ENCODE results near the gene CEP85L.

The CEP85L gene

GRCh38 chr6:118651282-118652050 lies at the start of gene CEP85L:
Gene CEP85L (minus strand): TSS chr6:118651591. CDS start chr6:118651269, 322 bp downstream.
- peak; percentile 78 for DNase-seq (ENCODE audit: low read depth, low spot score)

DNA sequence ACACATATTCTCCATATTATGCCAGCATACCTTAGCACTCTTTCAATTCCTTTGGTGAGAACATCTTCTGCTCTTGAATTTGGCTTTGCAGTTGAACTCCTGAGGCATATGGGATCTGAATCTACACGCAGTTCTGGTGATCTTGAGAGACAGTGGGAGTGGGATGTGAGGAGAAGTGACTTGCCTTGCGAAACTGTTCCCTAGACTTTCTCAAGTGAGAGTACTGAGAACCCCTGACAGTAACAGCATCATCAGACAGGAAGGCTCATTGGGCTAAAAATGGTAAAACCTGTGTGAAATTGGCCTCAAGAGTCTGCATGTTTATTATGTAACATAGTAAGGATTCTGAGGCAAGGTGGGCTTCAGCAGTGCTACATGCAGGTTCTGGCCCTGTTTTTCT lies 49.1 kb upstream of the CEP85L start:
- DNase-seq (ENCODE audit: low read depth, low spot score) = no peak

GRCh38 chr6:118697554-118697953 lies 46.2 kb upstream of the CEP85L start:
- no peak for DNase-seq (ENCODE audit: low read depth, low spot score)

DNA sequence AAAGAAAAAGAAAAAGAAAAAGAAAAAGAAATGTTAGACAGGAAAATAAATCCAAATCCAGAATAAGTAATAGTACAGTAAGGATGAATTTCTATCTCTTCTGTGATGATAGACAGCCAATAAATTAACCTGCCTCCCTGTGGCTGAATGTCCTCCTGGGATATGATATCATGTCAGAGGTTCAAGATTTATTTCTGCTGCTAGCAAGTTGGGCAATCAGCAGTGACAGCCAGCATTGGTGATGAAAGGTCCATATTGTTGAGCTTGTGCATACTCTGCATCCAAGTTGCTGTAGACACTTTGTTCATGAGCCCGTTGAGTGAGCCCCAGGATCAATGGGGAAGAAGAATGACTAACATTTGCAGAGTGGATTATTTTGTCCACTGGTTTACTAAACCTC lies 44.9 kb upstream of the CEP85L start:
- no peak for DNase-seq (ENCODE audit: low read depth, low spot score)

GRCh38 chr6:118693562-118693961 lies 42.2 kb upstream of the CEP85L start:
- DNase-seq (ENCODE audit: low read depth, low spot score) = no peak

DNA sequence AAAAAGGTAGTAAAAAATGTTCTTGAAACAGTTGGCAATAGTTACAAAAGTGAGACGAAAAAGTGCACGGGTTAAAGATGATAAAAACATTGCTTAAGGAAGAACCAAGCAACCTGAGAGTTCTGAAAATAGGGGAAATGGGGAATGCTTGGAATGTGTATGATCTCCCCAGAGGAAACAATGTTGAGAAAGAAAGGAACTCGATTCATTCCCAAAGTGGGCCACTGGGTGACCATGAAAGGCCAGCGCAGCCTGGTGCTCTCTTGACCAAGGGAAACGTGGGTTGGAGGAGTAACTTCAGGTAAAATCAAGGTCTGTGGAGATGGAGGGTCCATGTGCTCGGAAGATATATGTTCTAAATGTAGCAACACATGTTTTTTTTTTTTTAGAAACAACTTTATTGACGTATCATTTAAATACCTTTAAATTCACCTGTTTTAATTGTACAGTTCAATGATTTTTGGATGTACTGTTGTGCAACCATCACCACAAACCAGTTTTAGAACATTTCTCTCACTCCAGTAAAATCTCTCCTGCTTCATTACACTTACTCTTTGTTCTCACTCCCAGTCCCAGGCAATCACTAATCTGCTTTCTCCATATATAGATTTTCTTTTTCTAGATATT lies 34.5 kb upstream of the CEP85L start:
- DNase-seq (ENCODE audit: low read depth, low spot score) = no peak

GRCh38 chr6:118683881-118684872 lies 32.8 kb upstream of the CEP85L start:
- no peak for DNase-seq (ENCODE audit: low read depth, low spot score)

GRCh38 chr6:118680452-118681095 lies 29.2 kb upstream of the CEP85L start:
- DNase-seq (ENCODE audit: low read depth, low spot score) = no peak

GRCh38 chr6:118679327-118679901 lies 28.0 kb upstream of the CEP85L start:
- DNase-seq (ENCODE audit: low read depth, low spot score) = no peak

DNA sequence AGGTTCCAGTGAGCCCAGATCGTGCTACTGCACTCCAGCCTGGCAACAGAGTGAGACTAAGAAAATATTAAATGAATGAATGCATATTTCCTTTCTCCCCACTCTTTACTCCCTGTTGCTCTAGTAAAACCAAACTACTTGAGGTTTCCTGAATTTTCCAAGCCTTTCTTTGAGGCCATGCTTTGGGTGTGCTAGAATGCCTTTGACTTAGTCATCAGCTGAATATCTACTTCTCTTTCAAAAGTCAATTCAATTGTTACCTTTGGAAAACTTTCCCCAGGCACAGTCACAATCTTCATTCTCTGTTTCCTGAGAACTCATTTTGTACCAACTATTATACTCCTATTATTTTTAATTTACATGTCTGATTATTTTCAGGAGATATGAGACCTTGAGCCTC lies 27.5 kb upstream of the CEP85L start:
- no peak for DNase-seq (ENCODE audit: low read depth, low spot score)

DNA sequence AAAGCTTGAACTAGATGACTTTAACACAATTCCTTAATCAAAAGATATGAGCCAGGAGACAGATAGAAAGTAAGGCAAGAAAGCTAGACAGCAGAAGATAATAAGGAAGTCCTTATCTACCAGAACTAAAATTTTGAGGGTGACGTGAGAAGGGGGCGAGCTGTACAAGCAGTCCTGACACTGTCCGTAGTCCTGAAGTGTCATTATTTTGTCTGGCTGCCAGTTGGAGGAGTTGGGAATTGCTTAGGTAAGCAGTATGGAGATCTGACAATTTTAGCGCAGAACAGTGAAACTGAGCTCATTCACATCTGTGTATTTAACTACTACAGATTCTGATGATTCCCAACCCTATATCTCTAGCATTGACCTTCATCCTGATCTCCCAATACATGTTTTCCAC lies 25.8 kb upstream of the CEP85L start:
- no peak for DNase-seq (ENCODE audit: low read depth, low spot score)

- DNase-seq (ENCODE audit: low read depth, low spot score) = no peak
Measured at GRCh38 chr6:118675225-118675624, 23.8 kb upstream of the CEP85L start.

DNA sequence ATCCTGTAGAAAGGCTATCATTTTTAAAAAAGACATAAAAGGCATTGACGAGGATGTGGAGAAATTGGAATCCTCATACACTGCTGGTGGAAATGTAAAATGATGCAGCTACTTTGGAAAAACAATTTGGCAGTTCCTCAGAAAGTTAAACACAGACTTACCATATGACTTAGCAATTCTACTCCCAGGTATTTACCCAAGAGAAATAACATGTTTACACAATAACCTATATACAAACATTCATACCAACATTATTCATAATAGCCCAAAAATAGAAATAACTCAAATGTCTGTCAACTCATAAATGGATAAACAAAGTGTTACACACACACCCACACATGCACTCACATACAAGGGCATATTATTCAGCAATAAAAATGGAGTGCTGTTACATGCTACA lies 23.4 kb upstream of the CEP85L start:
- DNase-seq (ENCODE audit: low read depth, low spot score) = no peak

DNA sequence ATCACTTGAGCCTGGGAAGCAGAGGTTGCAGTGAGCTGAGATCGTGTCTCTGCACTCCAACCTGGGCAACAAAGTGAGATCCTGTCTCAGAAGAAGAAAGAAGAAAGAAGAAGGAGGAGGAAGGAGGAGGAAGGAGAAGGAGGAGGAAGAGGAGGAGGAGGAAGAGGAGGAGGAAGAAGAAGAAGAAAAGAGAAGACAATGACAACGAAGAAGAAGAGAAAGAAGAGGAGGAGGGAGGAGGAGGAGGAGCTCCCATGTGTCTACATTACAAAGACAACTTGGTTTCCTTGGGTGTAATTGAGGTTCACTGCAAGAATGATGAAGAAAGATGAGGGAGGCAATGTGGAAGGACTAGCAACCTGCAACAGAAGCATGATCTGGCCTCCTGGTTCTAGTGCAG lies 21.3 kb upstream of the CEP85L start:
- no peak for DNase-seq (ENCODE audit: low read depth, low spot score)

DNA sequence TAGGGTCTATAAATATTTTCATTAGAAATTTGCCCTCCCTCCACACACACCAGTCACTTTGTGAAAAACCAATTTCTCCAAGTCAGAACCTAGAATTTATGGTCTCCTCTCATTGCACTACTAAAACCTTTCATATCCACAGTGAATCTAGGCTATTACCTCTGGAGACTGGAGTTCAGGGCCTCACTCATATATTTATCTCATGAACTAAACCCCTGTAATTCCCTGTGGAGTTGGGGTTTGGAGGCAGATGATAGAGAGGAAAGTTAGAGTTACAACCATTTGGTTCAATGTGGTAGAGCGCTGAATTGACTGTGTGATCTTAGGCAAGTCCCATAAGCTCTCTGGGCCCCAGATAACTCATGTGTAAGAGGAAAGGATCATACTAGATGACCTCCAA lies 18.2 kb upstream of the CEP85L start:
- DNase-seq (ENCODE audit: low read depth, low spot score) = no peak

GRCh38 chr6:118668761-118669385 lies 17.5 kb upstream of the CEP85L start:
- DNase-seq (ENCODE audit: low read depth, low spot score) = no peak

DNA sequence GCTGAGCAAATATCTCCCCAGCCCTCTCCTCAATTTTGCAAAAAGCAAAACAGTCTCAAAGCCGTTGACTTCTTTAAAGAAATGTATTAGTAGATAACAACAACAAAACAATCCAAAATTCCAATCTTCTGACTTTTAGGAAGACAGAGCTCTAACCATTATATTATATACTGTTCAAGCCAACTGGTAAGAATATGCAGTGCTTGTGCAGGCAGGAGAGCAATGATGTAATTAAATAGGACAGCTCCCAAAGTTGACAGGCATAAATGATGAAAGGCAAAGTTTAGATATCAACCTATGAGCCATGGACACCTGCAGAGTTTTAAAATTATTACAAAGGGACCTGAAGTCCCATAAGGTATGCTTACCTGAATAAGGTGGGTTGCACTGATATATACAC lies 16.6 kb upstream of the CEP85L start:
- DNase-seq (ENCODE audit: low read depth, low spot score) = no peak

- DNase-seq (ENCODE audit: low read depth, low spot score) = no peak
Measured at GRCh38 chr6:118665011-118665410, 13.6 kb upstream of the CEP85L start.

GRCh38 chr6:118663993-118664985 lies 12.9 kb upstream of the CEP85L start:
- DNase-seq (ENCODE audit: low read depth, low spot score) = no peak

GRCh38 chr6:118661831-118662230 lies 10.4 kb upstream of the CEP85L start:
- no peak for DNase-seq (ENCODE audit: low read depth, low spot score)

All from iPS DF 19.7 (cell line).